IMR-90 (cell line): ENCODE data around the gene VPS13C.

ENCODE experiments used
- CEBPB ChIP-seq: IDR thresholded peaks from 2 replicates; pipeline ENCODE4 v1.6.1; 2012; ENCODE audit warnings: low read depth, low read length, improper control_type of control experiment
- CTCF ChIP-seq: conservative IDR thresholded peaks from 2 replicates; pipeline ENCODE4 v1.5.1; 2012; ENCODE audit warnings: mild to moderate bottlenecking, low read depth, low read length, improper control_type of control experiment
- MAFK ChIP-seq: IDR thresholded peaks from 2 replicates; pipeline ENCODE4 v1.6.1; 2012; ENCODE audit warnings: low read depth, low read length, improper control_type of control experiment
- MAZ ChIP-seq: IDR thresholded peaks from 2 replicates; pipeline ENCODE4 v1.6.1; 2012; ENCODE audit warnings: low read depth, mild to moderate bottlenecking, low read length, improper control_type of control experiment, moderate library complexity, borderline replicate concordance
- MXI1 ChIP-seq: IDR thresholded peaks from 2 replicates; pipeline ENCODE4 v1.6.1; 2012; ENCODE audit warnings: low read depth, mild to moderate bottlenecking, low read length, moderate library complexity, borderline replicate concordance
- POLR2A ChIP-seq: IDR thresholded peaks from 2 replicates; pipeline ENCODE4 v1.6.1; 2012; ENCODE audit warnings: mild to moderate bottlenecking, low read depth, low read length
- TF ChIP-seq, protein P1 (sequence below): fragments of 150-350 bp; IDR thresholded peaks from 2 replicates; pipeline ENCODE4 v1.6.1; 2017; ENCODE audit warnings: mild to moderate bottlenecking, antibody characterized with exemption, low read length, low read depth

DNA sequence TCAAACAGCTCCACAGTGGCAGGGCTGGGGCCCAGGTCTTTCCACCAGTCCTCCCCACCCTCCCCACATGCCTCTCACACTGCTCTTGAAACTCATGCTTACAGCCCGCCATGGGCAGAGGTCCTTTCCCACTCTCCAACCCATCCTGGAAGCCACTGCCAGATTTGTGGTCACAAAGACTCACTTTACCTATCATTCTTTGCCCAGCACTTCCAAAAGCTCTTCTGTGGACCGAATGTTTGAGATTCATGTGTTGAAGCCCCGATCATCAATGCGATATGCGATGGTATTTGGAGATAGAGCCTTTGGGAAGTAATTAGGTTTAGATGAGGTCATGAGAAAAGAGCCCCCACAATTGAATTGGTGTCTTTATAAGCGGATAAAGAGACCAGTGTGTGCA is 247.8 kb downstream of the VPS13C start:
- TF ChIP-seq POLR2A (no peak), CTCF (no peak), MAZ (no peak), CEBPB (no peak), MXI1 (no peak), MAFK (no peak)
- TF ChIP-seq, protein P1, sequence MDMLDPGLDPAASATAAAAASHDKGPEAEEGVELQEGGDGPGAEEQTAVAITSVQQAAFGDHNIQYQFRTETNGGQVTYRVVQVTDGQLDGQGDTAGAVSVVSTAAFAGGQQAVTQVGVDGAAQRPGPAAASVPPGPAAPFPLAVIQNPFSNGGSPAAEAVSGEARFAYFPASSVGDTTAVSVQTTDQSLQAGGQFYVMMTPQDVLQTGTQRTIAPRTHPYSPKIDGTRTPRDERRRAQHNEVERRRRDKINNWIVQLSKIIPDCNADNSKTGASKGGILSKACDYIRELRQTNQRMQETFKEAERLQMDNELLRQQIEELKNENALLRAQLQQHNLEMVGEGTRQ: no peak
